ENCODE results near the gene TIRAP.

GRCh38 chr11:126279191-126279590 is 3.7 kb upstream of the TIRAP start:
- no peak for TF ChIP-seq CTCF (IDR thresholded peaks at IDR 0.05)
- no peak for TF ChIP-seq POLR2A (IDR thresholded peaks at IDR 0.05)
